ENCODE results near the gene FHIT.

The FHIT gene

GRCh38 chr3:60463685-60464084, 787.6 kb downstream of the FHIT start:
- no peak for DNase-seq (ENCODE audit: insufficient read length, low spot score)
- no peak for TF ChIP-seq CTCF (IDR thresholded peaks at IDR 0.05; ENCODE audit: insufficient read depth, missing control alignments)
- FAIRE-seq, result no peak

- DNase-seq (ENCODE audit: insufficient read length, low spot score), result no peak
- FAIRE-seq, result no peak
- no peak for TF ChIP-seq CTCF (IDR thresholded peaks at IDR 0.05; ENCODE audit: insufficient read depth, missing control alignments)
Observed at GRCh38 chr3:60461267-60461666, 790.0 kb downstream of the FHIT start.

GRCh38 chr3:60456180-60456579, 795.1 kb downstream of the FHIT start:
- no peak for TF ChIP-seq CTCF (IDR thresholded peaks at IDR 0.05; ENCODE audit: insufficient read depth, missing control alignments)
- DNase-seq (ENCODE audit: insufficient read length, low spot score), result no peak

GRCh38 chr3:60453326-60453725, 797.9 kb downstream of the FHIT start:
- no peak for TF ChIP-seq CTCF (IDR thresholded peaks at IDR 0.05; ENCODE audit: insufficient read depth, missing control alignments)
- DNase-seq (ENCODE audit: insufficient read length, low spot score) (no peak), FAIRE-seq (no peak)

More at GRCh38 chr3:60456180-60456579, 795.1 kb downstream of the FHIT start:
- no peak for FAIRE-seq

- FAIRE-seq (no peak), DNase-seq (ENCODE audit: insufficient read length, low spot score) (no peak)
- TF ChIP-seq CTCF (IDR thresholded peaks at IDR 0.05; ENCODE audit: insufficient read depth, missing control alignments), result no peak
Observed at GRCh38 chr3:60448696-60449095, 802.6 kb downstream of the FHIT start.

- DNase-seq (ENCODE audit: insufficient read length, low spot score) (no peak), FAIRE-seq (no peak)
- TF ChIP-seq CTCF (IDR thresholded peaks at IDR 0.05; ENCODE audit: insufficient read depth, missing control alignments), result no peak
Observed at GRCh38 chr3:60445446-60445845, 805.8 kb downstream of the FHIT start.

GRCh38 chr3:60444898-60445437, 806.3 kb downstream of the FHIT start:
- DNase-seq (ENCODE audit: insufficient read length, low spot score) (no peak), FAIRE-seq (no peak)
- no peak for TF ChIP-seq CTCF (IDR thresholded peaks at IDR 0.05; ENCODE audit: insufficient read depth, missing control alignments)

All from D721Med (cell line).